Activated naive CD4-positive, alpha-beta T cell treated with anti-CD3 and anti-CD28 coated beads, Interleukin-2, amount 50 U/mL, for 16 hours (primary cell): ENCODE results near the gene RAB6B.
"Not testable (repeated sequence)": the region's sequence is repeated elsewhere in the genome, so short reads cannot be mapped to it uniquely, and the experiment has no call there.

ENCODE experiments used
- DNase-seq: peaks from one replicate; pipeline ENCODE4 v3.0.0-alpha.2; 2020

RAB6B gene

GRCh38 chr3:133804896-133805295 is 90.8 kb downstream of the RAB6B start:
- DNase-seq = no peak

- no peak for DNase-seq
These were observed 92.2 kb downstream of the RAB6B start for GRCh38 chr3:133803469-133803868.

- DNase-seq = no peak
These were observed 95.7 kb downstream of the RAB6B start for GRCh38 chr3:133799794-133800585.

GRCh38 chr3:133797396-133798105 is 98.1 kb downstream of the RAB6B start:
- no peak for DNase-seq

GRCh38 chr3:133792171-133792763 is 103.4 kb downstream of the RAB6B start:
- DNase-seq = no peak

- DNase-seq = no peak
These were observed 107.7 kb downstream of the RAB6B start for GRCh38 chr3:133788024-133788423.

GRCh38 chr3:133783762-133784161 is 111.9 kb downstream of the RAB6B start:
- DNase-seq = no peak

GRCh38 chr3:133782454-133782853 is 113.2 kb downstream of the RAB6B start:
- no peak for DNase-seq

- no peak for DNase-seq
These were observed 114.1 kb downstream of the RAB6B start for GRCh38 chr3:133781570-133781969.

- DNase-seq = not testable (repeated sequence)
These were observed 114.9 kb downstream of the RAB6B start for GRCh38 chr3:133780756-133781155.

- no peak for DNase-seq
These were observed 116.0 kb downstream of the RAB6B start for GRCh38 chr3:133779626-133780203.

GRCh38 chr3:133777807-133778568 is 117.7 kb downstream of the RAB6B start:
- DNase-seq = no peak

GRCh38 chr3:133776794-133777438 is 118.8 kb downstream of the RAB6B start:
- no peak for DNase-seq

- DNase-seq = no peak
These were observed 119.8 kb downstream of the RAB6B start for GRCh38 chr3:133775835-133776234.

- no peak for DNase-seq
These were observed 120.4 kb downstream of the RAB6B start for GRCh38 chr3:133775309-133775708.
